Measurements from ENCODE around the gene NT5DC3.

The NT5DC3 gene

DNA sequence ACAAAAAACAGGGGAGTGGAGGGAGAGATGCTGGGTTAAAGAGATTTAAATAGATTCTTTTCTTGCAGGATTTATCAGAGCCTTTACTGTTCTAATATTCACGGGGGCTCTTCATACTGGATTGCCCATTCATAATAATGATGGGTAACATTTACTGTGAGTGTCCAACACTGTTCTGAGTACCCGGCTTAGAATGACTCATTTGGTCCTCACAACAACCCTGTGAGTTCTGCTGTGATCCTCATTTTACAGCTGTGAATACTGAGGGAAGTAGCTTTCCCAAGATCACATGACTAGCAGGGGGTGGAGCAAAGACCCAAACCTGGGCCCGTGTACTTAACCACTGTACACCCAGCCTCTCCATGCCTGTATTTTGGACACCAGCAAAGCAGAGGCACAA lies 113.4 kb downstream of the NT5DC3 start:
- Histone ChIP-seq H3K9me3 (ENCODE audit: low read length) (peaks cover 3% of the 10 kb centered on the region), H3K4me3 (ENCODE audit: low read length) (no peak overlapping the region), H3K27me3 (ENCODE audit: insufficient read depth, low read length) (no peaks in the 10 kb centered on the region), H3K4me1 (ENCODE audit: insufficient read depth, low read length) (no peaks in the 10 kb centered on the region), H2AFZ (ENCODE audit: low read depth, low read length) (no peak overlapping the region), H3K36me3 (ENCODE audit: insufficient read depth, low read length) (no peaks in the 10 kb centered on the region)

DNA sequence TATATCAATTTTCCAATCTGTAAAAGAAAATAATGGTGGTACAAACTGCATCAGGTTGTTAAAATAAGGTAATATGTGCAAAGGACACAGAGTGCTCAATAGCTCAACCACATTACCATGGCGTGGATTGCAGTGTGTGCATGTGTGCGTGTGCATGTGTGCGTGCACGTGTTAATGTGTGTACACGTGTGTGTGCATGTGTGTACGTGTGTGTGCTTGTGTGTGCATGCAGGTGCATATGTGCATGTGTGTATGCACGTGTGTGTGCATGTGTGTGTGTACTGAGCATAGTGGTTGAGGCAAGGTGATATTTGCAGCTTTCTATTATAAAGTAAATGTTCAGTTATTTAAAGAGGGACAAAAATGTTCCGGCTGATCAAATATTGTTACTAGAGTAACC lies 115.6 kb downstream of the NT5DC3 start:
- no peaks in the 10 kb centered on the region for H3K36me3 ChIP-seq (ENCODE audit: insufficient read depth, low read length)
- no peaks in the 10 kb centered on the region for H3K4me1 ChIP-seq (ENCODE audit: insufficient read depth, low read length)
- H2AFZ ChIP-seq (ENCODE audit: low read depth, low read length): no peak overlapping the region
- no peaks in the 10 kb centered on the region for H3K9me3 ChIP-seq (ENCODE audit: low read length)
- H3K4me3 ChIP-seq (ENCODE audit: low read length): no peak overlapping the region
- H3K27me3 ChIP-seq (ENCODE audit: insufficient read depth, low read length): no peaks in the 10 kb centered on the region

All from neuron (in vitro differentiated cells).